GM19452 (cell line): ENCODE results near the gene CEP104.
A peak's percentile ranks its signal among the peaks of the same experiment; 100 is the strongest.
"Not testable (repeated sequence)": the region's sequence is repeated elsewhere in the genome, so short reads cannot be mapped to it uniquely, and the experiment has no call there.

Source experiments
- ATAC-seq: cut with Tn5 transposase; IDR thresholded peaks from one replicate; pipeline ENCODE4 v1.9.1; 2021; ENCODE audit not compliant: unreplicated experiment

CEP104 gene

GRCh38 chr1:3803905-3804626 lies 52.9 kb downstream of the CEP104 start:
- ATAC-seq: no peak

- ATAC-seq: not testable (repeated sequence)
These were observed 56.2 kb downstream of the CEP104 start for GRCh38 chr1:3800795-3801194.

DNA sequence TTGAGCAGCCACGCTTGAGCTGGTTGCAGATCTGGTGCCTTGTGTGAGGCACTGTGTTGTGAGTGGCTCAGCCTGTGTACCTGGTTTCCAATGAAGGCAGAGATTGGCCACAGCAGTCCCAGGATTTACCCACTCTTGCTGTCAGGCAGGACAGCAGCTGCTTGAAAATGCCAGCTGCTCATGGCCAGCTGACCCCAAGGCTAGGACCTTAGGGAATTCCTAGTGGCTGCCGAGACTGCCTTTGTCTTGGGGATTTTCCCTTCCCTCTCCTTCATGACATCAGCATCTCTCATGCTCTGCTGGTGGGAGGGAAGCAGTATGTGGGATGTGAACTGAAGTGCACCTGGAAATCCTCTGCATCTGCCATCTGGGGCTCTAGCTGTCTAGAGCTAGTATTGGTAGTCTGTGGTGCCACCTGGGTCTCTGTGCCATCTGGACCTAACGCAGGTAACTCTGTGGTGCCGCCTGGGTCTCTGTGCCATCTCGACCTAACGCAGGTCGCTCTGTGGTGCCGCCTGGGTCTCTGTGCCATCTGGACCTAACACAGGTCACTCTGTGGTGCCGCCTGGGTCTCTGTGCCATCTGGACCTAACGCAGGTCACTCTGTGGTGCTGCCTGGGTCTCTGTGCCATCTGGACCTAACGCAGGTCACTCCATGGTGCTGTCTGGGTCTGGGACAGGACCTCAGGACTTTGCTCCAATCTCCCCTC lies 56.9 kb downstream of the CEP104 start:
- no peak for ATAC-seq

DNA sequence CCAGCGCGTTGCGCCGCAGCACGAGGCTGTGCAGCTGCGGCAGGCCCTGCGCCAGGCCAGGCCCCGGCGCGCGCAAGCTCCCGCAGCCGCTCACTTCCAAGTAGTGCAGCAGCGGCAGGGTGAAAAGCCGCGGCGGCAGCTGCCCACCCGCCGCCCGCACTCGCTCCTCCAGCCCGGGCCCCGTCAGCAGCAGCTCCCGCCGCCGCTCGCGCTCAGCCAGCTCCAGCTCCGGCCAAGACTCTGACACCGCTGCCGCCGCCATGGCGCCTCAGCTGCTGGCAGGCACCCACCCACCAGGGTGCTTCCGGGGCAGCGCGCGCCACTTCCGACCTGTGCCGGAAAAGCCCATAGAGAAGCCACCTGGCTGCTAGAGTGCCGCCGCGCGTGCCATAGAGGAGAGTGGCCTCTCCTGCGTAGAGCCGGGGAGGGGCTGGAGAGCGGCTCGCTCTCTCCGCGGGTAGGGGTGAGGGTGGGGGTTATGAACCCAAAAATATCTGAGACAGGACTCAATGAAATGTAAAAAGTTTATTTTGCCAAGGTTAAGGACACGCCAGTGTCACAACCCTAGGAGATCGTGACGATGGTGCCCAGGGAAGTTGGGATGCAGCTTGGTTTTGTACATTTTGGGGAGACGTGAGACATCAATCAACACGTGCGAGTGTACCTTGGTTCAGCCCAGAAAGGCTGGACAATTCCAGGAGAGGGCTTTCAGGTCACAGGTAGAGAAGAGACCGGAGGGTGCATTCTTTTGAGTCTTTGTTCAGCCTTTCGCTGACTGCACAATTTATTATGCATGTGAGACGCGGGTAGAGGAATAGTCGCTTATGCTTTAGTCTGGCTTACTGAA lies 60.6 kb downstream of the CEP104 start, which contains the start of gene LRRC47:
TSS of gene LRRC47 (minus strand) at position 284 of the 847 bp plus-strand sequence. CDS start at position 262, 22 bp downstream.
- ATAC-seq: peak; percentile 98

GRCh38 chr1:3795453-3796214 lies 61.4 kb downstream of the CEP104 start:
- peak; percentile 26 for ATAC-seq

GRCh38 chr1:3790952-3791351 lies 66.1 kb downstream of the CEP104 start:
- ATAC-seq: no peak

- ATAC-seq: no peak
These were observed 66.5 kb downstream of the CEP104 start for GRCh38 chr1:3790500-3790923.

DNA sequence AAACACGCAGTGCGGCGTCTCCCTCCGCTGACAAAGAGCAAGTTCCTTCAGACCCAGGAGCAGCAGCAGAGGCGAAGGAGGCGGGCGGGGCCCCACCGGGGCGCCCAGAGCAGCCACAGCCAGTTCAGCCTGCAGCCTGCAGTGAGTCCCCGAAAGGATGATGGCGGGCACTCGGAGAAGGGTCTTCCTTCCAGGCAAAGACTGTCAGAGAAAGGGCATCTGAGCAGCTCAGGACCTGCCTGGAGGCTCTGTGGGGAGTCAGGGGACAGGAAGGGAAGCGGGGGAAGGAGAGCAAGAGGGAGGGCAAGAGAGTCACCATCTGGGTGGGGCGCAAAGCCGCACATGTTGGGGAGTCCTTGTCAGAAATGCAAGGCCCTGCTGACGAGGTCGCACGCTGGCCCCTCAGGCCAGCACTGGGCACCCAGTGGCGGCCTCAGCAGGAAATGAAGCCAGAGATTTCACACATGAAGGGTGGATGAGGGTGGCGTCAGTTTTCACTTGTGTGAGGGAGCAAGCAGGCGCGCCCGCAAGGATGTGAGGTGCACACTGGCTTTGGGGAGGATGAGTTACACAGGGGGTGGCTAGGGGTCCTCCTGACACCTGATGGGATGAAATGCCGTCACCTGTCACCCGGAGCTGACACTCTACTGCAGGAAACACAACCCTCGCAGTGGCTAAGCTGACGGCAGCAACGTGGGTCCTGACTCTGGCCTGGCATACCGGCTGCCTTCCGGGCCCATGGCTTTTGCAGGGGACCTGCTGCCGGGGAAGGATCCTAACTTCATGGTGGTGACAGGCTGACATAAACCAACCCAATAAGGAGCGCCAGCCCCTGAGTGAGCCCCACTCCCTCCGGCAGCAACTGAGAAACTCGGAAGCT lies 67.3 kb downstream of the CEP104 start:
- no peak for ATAC-seq

DNA sequence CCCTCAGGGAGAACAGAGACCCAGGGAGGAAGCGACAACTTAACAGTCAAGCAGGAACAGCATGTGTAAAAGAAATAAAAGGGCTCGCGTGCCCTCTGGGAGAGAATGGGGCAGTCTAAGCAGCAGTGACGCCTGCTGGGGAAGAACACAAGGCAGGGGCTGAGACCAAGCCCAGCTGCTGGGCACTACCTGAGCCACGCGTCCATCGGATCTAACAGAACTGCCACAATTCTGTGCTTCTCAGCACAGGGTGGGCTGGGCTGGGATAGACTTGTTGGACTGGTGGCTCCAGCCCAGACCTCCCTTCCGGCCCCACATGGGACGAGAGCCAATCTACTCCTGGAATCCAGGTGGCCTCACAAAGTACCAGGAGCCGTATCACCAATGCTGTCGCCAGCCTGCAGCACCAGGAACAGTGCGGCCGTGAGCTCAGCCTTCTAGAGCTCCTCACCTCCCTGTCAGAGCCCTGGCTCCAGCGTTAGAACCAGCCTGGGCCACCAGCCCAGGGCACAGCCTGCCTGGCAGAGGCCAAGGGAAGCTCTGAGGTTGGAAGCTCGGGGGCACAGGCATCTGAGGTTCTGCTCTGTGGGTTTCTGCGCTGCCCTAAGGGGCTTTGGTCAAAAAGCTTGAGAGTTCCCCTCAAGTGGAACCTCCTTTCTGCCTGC lies 68.1 kb downstream of the CEP104 start:
- no peak for ATAC-seq

DNA sequence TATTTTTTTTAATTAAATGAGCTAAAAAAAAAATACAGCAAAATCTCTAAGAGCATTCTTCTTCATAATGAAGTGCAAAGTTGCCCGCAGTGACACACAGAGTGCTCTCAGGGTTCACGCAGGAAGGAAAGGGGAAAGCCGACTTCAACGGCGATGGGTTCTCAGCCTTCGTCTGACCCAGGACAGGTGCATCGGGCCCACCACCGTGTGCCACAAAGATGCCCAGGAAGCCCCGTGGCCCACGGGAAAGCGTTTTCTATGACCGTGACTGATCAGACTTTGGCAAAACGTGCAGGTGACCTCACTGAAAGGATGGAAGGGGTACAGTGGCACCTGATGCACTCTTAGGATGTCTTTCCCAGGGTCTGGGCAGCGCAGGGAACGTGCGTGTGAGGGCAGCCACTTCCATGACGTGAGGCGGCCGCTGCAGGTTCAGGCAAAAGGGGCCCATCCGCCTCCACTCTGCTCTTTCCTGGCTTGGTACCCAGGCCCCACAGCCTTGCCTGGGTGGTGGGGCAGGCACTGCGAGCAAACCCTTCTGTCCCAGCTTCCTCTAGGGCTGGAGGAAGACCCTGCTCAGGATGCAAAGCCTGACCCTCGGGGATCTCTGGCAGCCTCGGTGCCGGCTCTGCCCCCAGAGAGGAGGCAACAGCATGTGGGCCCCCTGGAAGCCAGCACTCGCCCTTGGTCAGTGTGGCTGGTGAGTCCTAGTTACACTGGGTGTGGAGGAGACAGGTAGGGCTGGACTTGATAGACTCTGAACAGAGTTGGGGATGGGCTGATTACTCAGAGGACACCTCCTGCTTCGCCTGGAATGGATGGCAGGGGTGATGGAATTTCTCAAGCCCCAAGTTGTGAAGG lies 69.0 kb downstream of the CEP104 start:
- ATAC-seq: no peak

GRCh38 chr1:3787349-3787715 lies 69.7 kb downstream of the CEP104 start:
- no peak for ATAC-seq

- ATAC-seq: no peak
These were observed 70.3 kb downstream of the CEP104 start for GRCh38 chr1:3786468-3787348.

DNA sequence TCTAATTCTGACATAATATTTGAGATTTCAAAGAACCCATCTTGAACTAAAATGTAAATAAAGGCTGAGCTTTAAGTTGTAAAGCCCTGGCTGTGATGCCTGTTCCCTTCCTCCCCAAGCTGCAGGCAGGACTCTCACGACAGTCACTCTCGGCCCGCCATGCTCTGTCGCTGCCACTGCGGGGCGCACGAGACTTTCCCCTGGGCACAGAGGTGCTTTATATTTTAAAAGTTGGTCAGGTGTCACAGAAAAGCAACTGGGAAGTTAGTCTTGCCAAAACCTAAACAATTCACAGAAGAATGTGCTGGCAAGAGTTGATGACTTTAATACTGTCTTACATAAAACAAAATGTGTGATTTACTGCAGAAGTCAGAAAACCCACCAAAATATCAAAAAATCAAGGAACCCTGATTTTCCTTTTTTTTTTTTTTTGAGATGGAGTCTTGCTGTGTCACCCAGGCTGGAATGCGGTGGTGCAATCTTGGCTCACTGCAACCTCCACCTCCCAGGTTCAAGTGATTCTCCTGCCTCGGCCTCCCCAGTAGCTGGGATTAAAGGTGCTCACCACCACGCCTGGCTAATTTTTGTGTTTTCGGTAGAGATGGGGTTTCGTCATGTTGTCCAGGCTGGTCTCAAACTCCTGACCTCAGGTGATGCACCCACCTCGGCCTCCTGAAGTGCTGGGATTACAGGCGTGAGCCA lies 71.4 kb downstream of the CEP104 start:
- no peak for ATAC-seq

GRCh38 chr1:3785045-3785444 lies 72.0 kb downstream of the CEP104 start:
- no peak for ATAC-seq

DNA sequence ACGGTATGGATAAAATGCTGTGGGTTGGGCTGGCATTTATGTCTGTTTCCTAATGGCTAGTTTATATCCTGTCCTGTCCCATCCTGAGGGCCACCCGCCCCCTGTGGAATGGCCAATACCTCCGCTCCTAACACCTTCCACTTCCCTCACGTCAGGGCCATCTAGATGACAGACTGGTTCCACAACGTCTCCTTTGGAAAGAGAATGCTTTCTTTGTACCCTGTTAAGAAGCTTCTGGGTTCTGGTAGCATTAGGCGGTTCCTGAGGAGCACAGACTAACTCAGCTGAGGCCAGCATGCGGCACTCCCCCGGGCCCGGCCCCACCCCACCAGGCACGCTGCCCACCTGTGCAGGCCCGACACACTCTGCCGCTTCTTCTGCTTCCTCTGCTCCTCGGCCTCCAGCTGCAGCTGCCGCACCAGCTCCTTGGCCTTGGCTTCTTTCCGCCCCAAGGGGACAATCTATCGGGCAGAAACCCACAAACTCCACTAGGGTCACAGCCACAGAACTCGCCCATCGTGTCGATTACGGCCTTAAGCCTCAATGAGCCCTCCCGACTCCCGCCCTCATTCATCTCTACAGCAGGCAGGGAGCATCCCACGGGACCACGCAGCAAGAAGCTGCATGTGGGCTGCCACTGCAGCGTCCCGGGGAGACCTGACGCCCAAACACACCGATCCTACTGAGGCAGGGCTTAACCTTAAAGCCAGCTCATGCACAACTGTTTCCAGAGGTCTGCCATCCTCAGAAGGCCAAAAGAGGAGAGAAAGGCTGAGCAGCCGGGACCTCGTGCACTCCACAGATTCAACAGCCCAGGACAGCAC lies 73.1 kb downstream of the CEP104 start:
- no peak for ATAC-seq

DNA sequence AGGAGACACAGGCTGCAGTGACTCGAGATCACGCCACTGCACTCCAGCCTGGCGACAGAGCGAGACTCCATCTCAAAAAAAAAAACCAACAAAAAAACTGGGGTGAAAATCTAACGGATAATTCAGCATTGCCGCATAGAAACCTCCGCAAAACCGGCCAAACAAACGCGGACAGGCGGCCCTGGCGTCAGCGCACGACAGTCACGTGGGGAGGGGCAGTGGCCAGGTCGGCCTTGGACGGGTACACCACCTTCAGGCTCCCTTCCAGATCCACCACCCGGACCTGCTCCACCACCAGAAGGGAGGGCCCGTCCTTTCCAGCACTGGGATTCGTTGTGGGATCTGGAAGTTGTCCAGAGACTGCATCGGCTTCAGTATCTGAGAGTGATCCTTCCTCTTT lies 76.1 kb downstream of the CEP104 start:
- ATAC-seq: no peak
